NCI-H1930 (cell line): ENCODE results near the gene KCNS3.
"Not testable (repeated sequence)": the region's sequence is repeated elsewhere in the genome, so short reads cannot be mapped to it uniquely, and the experiment has no call there.

Source experiments
- DNase-seq, 2 experiments: peaks; one replicate each; lab custom pipeline; 2025; lab: John Stamatoyannopoulos, UW

KCNS3 gene

DNA sequence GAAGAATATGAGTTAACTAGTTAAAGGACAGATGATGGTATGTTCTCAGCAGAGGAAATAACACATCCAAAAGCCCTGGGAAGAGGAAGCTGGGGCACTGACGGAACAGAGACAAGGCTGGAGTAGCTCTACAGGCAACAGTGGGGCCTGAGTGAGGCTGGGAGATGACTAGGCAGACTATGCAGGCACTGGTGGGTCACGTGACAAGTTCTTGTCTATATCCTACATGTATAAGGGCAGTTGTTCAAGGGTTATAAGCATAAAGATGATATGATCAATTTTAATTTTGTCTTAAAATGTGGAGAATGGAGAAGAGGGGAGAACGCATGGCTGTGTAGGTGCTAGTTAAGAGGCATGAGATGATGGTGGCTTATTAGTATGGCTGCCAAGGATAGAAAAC is 68.6 kb downstream of the KCNS3 start:
- DNase-seq: no peak

- no peak for DNase-seq
These were observed 71.5 kb downstream of the KCNS3 start for GRCh38 chr2:17950006-17950405.

- DNase-seq: no peak
These were observed 73.1 kb downstream of the KCNS3 start for GRCh38 chr2:17951563-17951962.

DNA sequence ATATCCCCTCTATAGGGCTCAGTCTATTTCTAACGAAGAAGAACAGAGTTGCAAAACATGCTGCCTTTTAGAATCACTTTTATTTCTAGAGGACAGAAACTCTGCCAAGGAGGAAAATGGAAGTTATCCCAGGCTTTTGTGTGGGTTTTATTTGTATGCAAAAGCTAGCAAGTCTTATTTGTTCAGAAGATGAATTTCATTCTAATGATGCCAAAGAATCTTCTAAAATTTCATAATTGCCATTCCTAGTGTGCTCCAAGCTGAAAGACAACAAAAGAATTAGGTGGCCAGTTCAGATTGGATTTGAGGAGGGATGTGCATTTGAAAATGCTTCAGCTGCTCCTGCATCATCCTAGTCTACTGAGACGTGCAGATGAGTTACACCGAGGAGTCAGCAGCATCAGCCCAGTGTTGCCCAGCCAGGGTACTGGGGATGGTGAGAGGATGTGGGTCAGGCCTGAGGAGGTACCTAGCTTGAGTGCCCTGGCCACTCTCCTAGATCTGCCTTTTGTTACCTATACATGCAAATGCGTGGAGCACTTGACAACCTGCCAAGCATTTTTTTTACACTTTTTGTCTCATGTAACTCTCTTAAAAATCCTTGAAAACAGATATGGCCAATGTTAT is 80.1 kb downstream of the KCNS3 start:
- DNase-seq: no peak

DNA sequence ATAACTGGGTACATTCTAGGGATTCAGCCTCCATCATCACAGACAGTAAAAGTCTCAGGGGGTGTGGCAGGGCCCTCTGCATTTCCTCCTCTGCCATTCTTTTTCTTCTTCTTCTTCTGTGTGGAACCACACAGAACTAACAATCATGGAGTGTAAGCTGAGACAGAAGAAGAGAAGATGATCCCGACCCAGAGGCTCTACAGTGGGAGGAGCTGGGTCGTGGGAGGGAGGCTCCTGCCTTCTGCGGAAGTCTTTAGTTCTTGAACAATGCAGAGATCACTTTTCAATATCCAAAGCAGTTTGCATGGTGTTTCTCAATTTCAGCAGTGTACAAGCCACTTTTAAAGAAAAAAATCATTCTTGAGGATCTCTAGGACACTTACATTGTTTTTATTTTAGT is 80.9 kb downstream of the KCNS3 start:
- no peak for DNase-seq

GRCh38 chr2:17959833-17960232 is 81.4 kb downstream of the KCNS3 start:
- DNase-seq: no peak

DNA sequence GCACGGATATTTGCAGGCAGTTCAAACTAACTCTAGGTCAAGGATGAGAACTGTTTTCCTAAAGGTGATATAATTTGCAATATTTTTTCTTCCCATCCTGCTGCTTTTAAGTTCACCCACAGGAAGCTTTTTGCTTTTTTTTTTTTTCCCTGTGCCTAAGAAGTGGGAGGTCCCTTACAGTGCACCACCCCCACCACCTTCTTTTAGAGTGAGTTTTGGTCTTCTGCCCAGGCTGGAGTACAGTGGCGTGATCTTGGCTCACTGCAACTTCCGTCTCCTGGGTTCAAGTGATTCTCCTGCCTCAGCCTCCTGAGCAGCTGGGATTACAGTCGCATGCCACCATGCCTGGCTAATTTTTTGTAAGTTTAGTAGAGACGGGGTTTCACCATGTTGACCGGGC is 82.5 kb downstream of the KCNS3 start:
- no peak for DNase-seq

DNA sequence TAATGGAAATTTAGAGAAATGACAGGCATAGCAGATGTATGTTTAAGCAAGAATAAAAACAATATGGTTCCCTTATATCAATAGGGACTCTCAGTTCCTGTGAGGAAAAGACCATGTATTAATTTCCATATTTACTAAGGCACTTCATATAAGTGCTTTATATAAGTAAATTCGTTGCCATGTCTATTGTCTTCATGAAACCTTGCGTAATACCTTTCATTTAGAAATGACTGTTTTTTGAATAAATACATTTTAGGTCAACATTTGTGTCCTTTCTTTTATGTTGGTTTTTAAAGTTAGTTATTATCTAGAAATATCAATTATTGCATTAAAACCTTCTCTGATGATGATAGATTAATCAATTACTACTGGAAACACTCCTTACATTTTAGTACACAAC is 83.3 kb downstream of the KCNS3 start:
- DNase-seq: no peak

DNA sequence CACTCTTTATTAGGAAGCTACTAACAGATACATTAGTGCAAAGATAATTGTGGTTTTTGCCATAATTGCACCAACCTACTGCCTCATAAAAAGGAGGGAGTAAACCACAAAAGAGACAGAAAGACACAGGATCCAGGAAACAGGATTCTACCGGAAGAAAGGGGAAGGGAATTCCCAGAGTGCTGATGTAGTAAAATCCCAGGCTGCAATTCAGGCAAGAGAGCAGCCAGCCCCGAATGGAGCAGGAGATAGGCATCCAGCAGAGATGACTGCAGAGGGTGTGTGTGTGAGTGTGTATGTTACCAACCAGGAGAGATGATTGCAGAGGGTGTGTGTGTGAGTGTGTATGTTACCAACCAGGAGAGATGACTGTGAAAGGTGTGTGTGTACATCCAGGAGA is 84.4 kb downstream of the KCNS3 start:
- no peak for DNase-seq

- DNase-seq: not testable (repeated sequence)
These were observed 85.1 kb downstream of the KCNS3 start for GRCh38 chr2:17963571-17963970.

GRCh38 chr2:17965196-17965595 is 86.7 kb downstream of the KCNS3 start:
- no peak for DNase-seq

- DNase-seq: no peak
These were observed 88.3 kb downstream of the KCNS3 start for GRCh38 chr2:17966798-17967197.

DNA sequence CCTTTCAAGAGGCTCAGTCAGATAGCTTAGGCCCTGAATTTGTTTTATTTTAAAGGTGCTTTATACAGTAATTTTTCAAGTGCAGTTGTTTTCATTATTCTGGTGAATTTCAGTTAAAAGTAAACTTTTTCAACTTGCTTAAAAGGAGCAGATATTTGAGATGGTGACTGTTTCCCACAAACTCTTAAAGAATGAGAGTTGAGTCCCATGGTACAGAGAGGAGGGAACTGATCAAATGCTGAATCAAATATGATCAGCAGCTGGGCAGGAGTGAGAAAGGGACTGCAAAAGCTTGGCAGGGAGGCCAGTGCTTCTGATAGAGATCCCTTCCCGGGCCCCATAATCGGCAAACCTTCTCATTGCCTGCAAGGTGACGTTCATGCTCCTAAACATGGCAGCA is 91.2 kb downstream of the KCNS3 start:
- no peak for DNase-seq

DNA sequence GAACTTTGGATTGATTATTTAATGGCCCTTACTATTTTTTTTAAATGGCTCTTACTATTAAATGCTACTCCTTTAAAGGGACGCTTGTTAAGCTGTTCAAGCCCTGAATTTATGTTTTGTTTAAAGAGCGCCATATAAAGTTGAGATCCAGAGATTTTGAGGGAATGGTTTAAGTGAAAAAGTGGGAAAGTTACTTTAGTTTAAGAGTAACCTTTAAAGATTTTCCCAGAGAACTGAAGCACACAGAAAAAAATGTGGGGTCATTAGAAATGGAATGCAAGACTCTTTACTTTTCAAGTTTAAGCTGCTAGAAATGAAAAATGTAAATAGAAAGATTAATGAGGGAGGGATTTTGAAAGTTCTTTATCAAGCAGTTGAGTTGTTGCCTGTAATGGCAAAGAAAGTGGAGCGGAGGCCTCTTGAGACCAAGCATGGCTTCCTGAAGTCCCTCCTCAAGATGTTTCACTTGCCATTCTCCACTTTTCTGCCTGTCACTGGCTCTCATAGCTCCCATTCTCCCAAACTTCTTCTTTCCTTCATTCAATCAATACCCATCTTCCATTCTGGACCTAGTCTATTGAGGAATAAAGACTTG is 93.2 kb downstream of the KCNS3 start:
- no peak for DNase-seq

DNA sequence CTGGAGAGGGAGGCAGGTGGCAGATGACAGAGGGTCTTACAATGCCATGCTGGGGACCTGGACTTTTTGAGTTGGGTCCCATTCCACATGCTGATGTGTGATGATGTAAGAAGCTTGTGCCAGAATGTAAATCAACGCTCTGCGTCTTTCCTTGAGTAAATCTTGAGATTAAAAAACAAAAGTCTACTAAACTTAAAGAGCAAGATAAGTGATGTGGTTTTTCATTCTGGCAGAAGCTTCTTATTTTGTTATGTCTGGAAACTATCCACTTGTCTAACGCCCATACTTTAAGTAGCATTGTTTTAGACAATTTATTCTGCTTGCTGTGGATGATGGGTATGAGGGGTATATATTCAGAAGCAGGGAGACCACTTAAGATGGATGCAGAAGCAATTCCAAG is 94.5 kb downstream of the KCNS3 start:
- DNase-seq: no peak

DNA sequence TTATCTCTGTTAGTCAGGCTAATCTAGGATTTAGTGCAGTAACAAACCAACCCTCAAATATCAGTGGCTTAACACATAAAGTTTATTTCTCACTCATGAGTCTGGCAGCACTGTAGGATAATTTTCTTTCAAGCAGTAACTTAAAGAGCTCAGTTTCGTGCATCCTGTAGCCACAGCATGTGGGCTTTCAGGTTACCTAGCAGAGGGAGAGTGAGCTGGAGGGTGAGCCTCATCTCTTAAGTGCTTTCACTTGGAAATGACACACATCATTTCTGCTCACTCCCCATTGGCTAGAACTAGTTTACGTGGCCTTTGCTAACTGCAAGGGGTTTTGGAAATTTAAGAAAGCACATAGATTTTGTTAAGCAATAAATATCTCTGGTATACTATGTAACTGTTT is 96.9 kb downstream of the KCNS3 start:
- DNase-seq: no peak

DNA sequence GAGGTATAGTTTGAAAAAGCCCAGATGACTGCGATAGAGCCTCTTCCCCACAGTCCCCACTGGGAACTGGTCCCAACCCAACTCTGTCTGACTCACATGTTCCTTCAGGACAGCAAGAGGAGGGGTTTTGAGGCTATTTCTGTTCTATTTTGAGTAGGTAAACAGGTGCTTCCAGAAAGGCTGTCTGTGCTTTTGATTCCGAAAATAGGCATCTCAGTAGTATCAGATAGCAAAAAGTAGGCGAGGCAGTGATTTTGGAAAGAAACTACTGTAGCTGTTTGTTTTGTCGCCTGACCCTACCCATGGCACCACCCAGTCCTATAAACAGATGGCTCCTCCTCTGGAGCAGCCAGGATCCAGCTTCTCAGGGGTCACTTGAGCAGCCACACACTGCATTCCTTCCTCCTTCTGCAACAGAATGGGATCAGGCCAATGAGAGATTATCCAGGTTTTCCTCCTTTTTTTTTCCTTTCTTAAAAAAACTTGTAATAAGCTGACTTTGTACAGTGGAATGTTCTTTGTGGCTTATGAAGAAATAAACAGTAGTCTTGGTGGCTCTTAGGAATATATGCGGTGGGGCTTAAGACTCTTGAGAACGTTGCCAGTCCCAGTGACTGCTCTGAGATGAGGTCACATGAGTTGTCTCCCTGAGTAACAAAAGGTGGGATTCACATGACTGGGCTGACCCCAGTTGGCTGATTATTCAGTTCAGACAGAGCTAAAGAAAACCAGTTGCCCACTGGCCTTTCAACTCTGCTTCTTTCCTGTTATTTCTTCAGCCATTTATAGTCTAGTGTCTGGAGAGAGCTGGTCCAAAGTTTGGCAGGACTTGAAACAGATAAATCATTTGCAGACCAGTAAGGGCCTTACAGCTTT is 98.6 kb downstream of the KCNS3 start:
- no peak for DNase-seq

- no peak for DNase-seq
These were observed 101.2 kb downstream of the KCNS3 start for GRCh38 chr2:17979707-17980106.

GRCh38 chr2:17981936-17982335 is 103.5 kb downstream of the KCNS3 start:
- DNase-seq: no peak
